Transverse colon (tissue), 4 donors: Measurements from ENCODE around the gene PTDSS2.

Source experiments
- EP300 ChIP-seq: sonication (generic); formaldehyde crosslinking; IDR thresholded peaks from one replicate; pipeline ENCODE4 v1.6.1; 2017; ENCODE audit warnings: antibody characterized with exemption, low read depth
- POLR2A ChIP-seq: fragments of 450-650 bp; IDR thresholded peaks from one replicate; pipeline ENCODE4 v1.6.1; 2016; ENCODE audit warnings: antibody characterized with exemption, mild to moderate bottlenecking, moderate library complexity
- POLR2AphosphoS5 ChIP-seq, 3 donors: sonication (generic); formaldehyde crosslinking; IDR thresholded peaks; one replicate each; pipeline ENCODE4 v1.6.1; 2016; ENCODE audit warnings: antibody characterized with exemption in 3 of 3
- TF ChIP-seq, protein P1 (sequence below), 5 experiments: fragments of 200-600 bp in 3 of 5; fragments of 450-650 bp in 2 of 5; sonication (generic) in 3 of 5; IDR thresholded peaks; 1 replicate in 2 of 5; 2 replicates in 3 of 5; pipeline ENCODE4 v1.5.1; 2016 to 2017; ENCODE audit warnings: antibody characterized with exemption in 5 of 5, inconsistent platforms in 3 of 5, mild to moderate bottlenecking in 2 of 5, moderate library complexity in 1 of 5

DNA sequence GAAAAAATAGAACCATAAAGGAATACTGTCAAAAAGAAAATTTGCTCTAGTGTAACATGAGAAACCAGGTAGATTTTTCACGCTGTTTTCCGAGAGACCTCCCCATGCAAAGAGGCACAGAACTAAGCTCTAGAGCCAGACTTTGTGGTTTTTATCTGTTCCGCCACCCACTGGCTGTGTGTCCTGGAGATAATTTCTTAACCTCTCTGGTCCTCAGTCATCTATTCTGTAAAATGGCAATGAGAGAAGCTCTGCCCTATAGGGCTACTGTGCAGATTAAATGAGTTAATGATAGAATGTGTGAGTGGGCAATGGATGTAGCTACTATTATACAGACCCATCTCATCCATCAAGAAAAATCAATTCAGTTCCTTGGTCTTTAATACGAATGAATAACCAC lies 25.8 kb upstream of the PTDSS2 start:
- TF ChIP-seq, protein P1, sequence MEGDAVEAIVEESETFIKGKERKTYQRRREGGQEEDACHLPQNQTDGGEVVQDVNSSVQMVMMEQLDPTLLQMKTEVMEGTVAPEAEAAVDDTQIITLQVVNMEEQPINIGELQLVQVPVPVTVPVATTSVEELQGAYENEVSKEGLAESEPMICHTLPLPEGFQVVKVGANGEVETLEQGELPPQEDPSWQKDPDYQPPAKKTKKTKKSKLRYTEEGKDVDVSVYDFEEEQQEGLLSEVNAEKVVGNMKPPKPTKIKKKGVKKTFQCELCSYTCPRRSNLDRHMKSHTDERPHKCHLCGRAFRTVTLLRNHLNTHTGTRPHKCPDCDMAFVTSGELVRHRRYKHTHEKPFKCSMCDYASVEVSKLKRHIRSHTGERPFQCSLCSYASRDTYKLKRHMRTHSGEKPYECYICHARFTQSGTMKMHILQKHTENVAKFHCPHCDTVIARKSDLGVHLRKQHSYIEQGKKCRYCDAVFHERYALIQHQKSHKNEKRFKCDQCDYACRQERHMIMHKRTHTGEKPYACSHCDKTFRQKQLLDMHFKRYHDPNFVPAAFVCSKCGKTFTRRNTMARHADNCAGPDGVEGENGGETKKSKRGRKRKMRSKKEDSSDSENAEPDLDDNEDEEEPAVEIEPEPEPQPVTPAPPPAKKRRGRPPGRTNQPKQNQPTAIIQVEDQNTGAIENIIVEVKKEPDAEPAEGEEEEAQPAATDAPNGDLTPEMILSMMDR (IDR thresholded peaks at IDR 0.05) = no peak
- TF ChIP-seq POLR2A = no peak
- no peak for TF ChIP-seq EP300
- no peak for TF ChIP-seq POLR2AphosphoS5 (IDR thresholded peaks at IDR 0.05)
